SK-N-SH treated with all-trans-retinoic acid at 6 μM for 48 hours (cell line): Measurements from ENCODE around the gene SLC7A10.
"Not testable (repeated sequence)": the region's sequence is repeated elsewhere in the genome, so short reads cannot be mapped to it uniquely, and the experiment has no call there.

Source experiments
- ATAC-seq: fragments of 200-7000 bp; cut with Tn5 transposase; 3 replicates; pipeline ENCODE4 v1.9.1; 2020; ENCODE audit warnings: mild to moderate bottlenecking, moderate library complexity
- ARNTL ChIP-seq: fragments of 450-650 bp; formaldehyde crosslinking; IDR thresholded peaks from 2 replicates; pipeline ENCODE4 v1.5.0; 2020; ENCODE audit warnings: low read depth, mild to moderate bottlenecking, moderate library complexity, borderline replicate concordance
- BACH2 ChIP-seq: fragments of 250-450 bp; sonication (Bioruptor Pico); IDR thresholded peaks from 2 replicates; pipeline ENCODE4 v1.9.0; 2021; ENCODE audit warnings: mild to moderate bottlenecking, borderline replicate concordance
- CREB5 ChIP-seq: fragments of 250-450 bp; sonication (Bioruptor Pico); IDR thresholded peaks from 2 replicates; pipeline ENCODE4 v1.5.1; 2020; ENCODE audit warnings: low read depth, mild to moderate bottlenecking, moderate library complexity
- CSDC2 ChIP-seq: fragments of 250-450 bp; sonication (Bioruptor Pico); IDR thresholded peaks from 2 replicates; pipeline ENCODE4 v1.5.0; 2020; ENCODE audit warnings: mild to moderate bottlenecking, moderate library complexity
- ESRRG ChIP-seq: fragments of 250-450 bp; sonication (Bioruptor Pico); IDR thresholded peaks from 2 replicates; pipeline ENCODE4 v1.6.1; 2021; ENCODE audit warnings: mild to moderate bottlenecking
- GLIS3 ChIP-seq: fragments of 250-450 bp; sonication (Bioruptor Pico); IDR thresholded peaks from 2 replicates; pipeline ENCODE4 v1.5.0; 2020; ENCODE audit warnings: mild to moderate bottlenecking, moderate library complexity
- ISL1 ChIP-seq: fragments of 250-450 bp; sonication (Bioruptor Pico); IDR thresholded peaks from 2 replicates; pipeline ENCODE4 v2.1.2; 2022; ENCODE audit warnings: mild to moderate bottlenecking, moderate library complexity
- OSR1 ChIP-seq: fragments of 250-450 bp; sonication (Bioruptor Pico); IDR thresholded peaks from 2 replicates; pipeline ENCODE4 v1.8.0; 2022; ENCODE audit warnings: moderate library complexity, mild to moderate bottlenecking, inconsistent platforms
- PATZ1 ChIP-seq: fragments of 250-450 bp; sonication (Bioruptor Pico); IDR thresholded peaks from 2 replicates; pipeline ENCODE4 v1.8.0; 2020; ENCODE audit warnings: mild to moderate bottlenecking, moderate library complexity, borderline replicate concordance
- POU6F1 ChIP-seq: fragments of 250-450 bp; sonication (Bioruptor Pico); IDR thresholded peaks from 2 replicates; pipeline ENCODE4 v1.8.0; 2021; ENCODE audit warnings: low read depth, mild to moderate bottlenecking, moderate library complexity, borderline replicate concordance
- PPARA ChIP-seq: fragments of 250-450 bp; sonication (Bioruptor Pico); IDR thresholded peaks from 2 replicates; pipeline ENCODE4 v1.5.0; 2020; ENCODE audit warnings: mild to moderate bottlenecking, borderline replicate concordance
- RARB ChIP-seq: fragments of 250-450 bp; sonication (Bioruptor Pico); IDR thresholded peaks from 2 replicates; pipeline ENCODE4 v1.8.0; 2021; ENCODE audit warnings: mild to moderate bottlenecking, moderate library complexity
- SNAI2 ChIP-seq: fragments of 250-450 bp; sonication (Bioruptor Pico); IDR thresholded peaks from 2 replicates; pipeline ENCODE4 v1.5.0; 2020; ENCODE audit warnings: mild to moderate bottlenecking, moderate library complexity
- TCF4 ChIP-seq: fragments of 250-450 bp; sonication (Bioruptor Pico); IDR thresholded peaks from 2 replicates; pipeline ENCODE4 v1.8.0; 2021; ENCODE audit warnings: mild to moderate bottlenecking, moderate library complexity, borderline replicate concordance
- TOX ChIP-seq: fragments of 250-450 bp; sonication (Bioruptor Pico); IDR thresholded peaks from 2 replicates; pipeline ENCODE4 v1.8.0; 2021; ENCODE audit warnings: mild to moderate bottlenecking, moderate library complexity, borderline replicate concordance
- ZFP30 ChIP-seq: fragments of 450-650 bp; formaldehyde crosslinking; IDR thresholded peaks from 2 replicates; pipeline ENCODE4 v1.5.0; 2022; ENCODE audit warnings: mild to moderate bottlenecking, moderate library complexity
- ZNF565 ChIP-seq: fragments of 450-650 bp; formaldehyde crosslinking; conservative IDR thresholded peaks from 2 replicates; pipeline ENCODE4 v1.5.0; 2020; ENCODE audit warnings: low read depth, mild to moderate bottlenecking, moderate library complexity
- ZNF70 ChIP-seq: fragments of 450-650 bp; formaldehyde crosslinking; IDR thresholded peaks from 2 replicates; pipeline ENCODE4 v1.5.0; 2020; ENCODE audit warnings: mild to moderate bottlenecking, moderate library complexity
- ZNF8 ChIP-seq: fragments of 450-650 bp; formaldehyde crosslinking; IDR thresholded peaks from 2 replicates; pipeline ENCODE4 v1.5.0; 2020; ENCODE audit warnings: mild to moderate bottlenecking, moderate library complexity
- TF ChIP-seq, protein P1 (sequence below): fragments of 250-450 bp; sonication (Bioruptor Pico); IDR thresholded peaks from 2 replicates; pipeline ENCODE4 v1.5.1; 2021; ENCODE audit warnings: mild to moderate bottlenecking, moderate library complexity

Gene SLC7A10

GRCh38 chr19:33191501-33191900 is 34.1 kb downstream of the SLC7A10 start (continued):
- no peak for TF ChIP-seq POU6F1 (CRISPR knock-in tag)
- TF ChIP-seq BACH2 (CRISPR knock-in tag) = no peak
- TF ChIP-seq OSR1 (CRISPR knock-in tag) = no peak
- TF ChIP-seq ARNTL (CRISPR knock-in tag) = no peak

- ATAC-seq = not testable (repeated sequence)
Observed at GRCh38 chr19:33191092-33191491, 34.6 kb downstream of the SLC7A10 start.

DNA sequence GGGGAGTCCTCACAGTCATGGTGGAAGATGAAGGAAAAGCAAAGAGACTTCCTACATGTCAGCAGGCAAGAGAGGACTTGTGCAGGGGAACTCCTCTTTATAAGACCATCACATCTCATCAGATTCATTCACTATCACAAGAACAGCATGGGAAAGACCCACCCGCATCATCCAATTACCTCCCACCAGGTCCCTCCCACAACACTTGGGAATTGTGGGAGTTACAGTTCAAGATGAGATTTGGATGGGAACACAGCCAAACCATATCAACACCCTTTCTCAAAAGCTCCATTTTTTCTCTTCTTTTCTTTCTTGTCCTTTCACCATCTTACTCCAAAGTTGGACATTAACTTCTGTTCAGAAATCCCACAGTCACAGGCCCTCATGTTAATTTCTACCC is 36.2 kb downstream of the SLC7A10 start:
- no peak for TF ChIP-seq SNAI2 (CRISPR knock-in tag)
- no peak for TF ChIP-seq ARNTL (CRISPR knock-in tag)
- no peak for TF ChIP-seq RARB (CRISPR knock-in tag)
- no peak for TF ChIP-seq ESRRG (CRISPR knock-in tag)
- no peak for TF ChIP-seq ZNF8 (CRISPR knock-in tag)
- TF ChIP-seq, protein P1, sequence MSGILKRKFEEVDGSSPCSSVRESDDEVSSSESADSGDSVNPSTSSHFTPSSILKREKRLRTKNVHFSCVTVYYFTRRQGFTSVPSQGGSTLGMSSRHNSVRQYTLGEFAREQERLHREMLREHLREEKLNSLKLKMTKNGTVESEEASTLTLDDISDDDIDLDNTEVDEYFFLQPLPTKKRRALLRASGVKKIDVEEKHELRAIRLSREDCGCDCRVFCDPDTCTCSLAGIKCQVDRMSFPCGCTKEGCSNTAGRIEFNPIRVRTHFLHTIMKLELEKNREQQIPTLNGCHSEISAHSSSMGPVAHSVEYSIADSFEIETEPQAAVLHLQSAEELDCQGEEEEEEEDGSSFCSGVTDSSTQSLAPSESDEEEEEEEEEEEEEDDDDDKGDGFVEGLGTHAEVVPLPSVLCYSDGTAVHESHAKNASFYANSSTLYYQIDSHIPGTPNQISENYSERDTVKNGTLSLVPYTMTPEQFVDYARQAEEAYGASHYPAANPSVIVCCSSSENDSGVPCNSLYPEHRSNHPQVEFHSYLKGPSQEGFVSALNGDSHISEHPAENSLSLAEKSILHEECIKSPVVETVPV (CRISPR knock-in tag) = no peak
- ATAC-seq = no peak

- no peak for ATAC-seq
- TF ChIP-seq CSDC2 (CRISPR knock-in tag) = no peak
- TF ChIP-seq CREB5 (CRISPR knock-in tag) = no peak
- TF ChIP-seq ISL1 (CRISPR knock-in tag) = no peak
- TF ChIP-seq SNAI2 (CRISPR knock-in tag) = no peak
- no peak for TF ChIP-seq ESRRG (CRISPR knock-in tag)
- no peak for TF ChIP-seq POU6F1 (CRISPR knock-in tag)
- no peak for TF ChIP-seq PPARA (CRISPR knock-in tag)
- TF ChIP-seq, protein P1 (CRISPR knock-in tag) = no peak
- no peak for TF ChIP-seq ZNF70 (CRISPR knock-in tag)
- no peak for TF ChIP-seq BACH2 (CRISPR knock-in tag)
- no peak for TF ChIP-seq GLIS3 (CRISPR knock-in tag)
- TF ChIP-seq PATZ1 (CRISPR knock-in tag) = no peak
- no peak for TF ChIP-seq TOX (CRISPR knock-in tag)
- no peak for TF ChIP-seq TCF4 (CRISPR knock-in tag)
- no peak for TF ChIP-seq ZNF565 (CRISPR knock-in tag)
- no peak for TF ChIP-seq ZNF8 (CRISPR knock-in tag)
- no peak for TF ChIP-seq ZFP30 (CRISPR knock-in tag)
Observed at GRCh38 chr19:33187183-33187540, 38.5 kb downstream of the SLC7A10 start.
